ENCODE results near the gene OVAAL.

GRCh38 chr1:180574031-180574713 is 15.4 kb downstream of the OVAAL start:
- TF ChIP-seq REST (IDR thresholded peaks at IDR 0.05; ENCODE audit: insufficient read depth in 1 of 2, low read depth in 2 of 2, low read length in 2 of 2) (no peak), TAF1 (IDR thresholded peaks at IDR 0.05; ENCODE audit: borderline replicate concordance, insufficient read depth, low read length) (no peak), POLR2AphosphoS5 (IDR thresholded peaks at IDR 0.05; ENCODE audit: low read depth, low read length) (no peak), SIN3A (IDR thresholded peaks at IDR 0.05; ENCODE audit: borderline replicate concordance, insufficient read depth, low read length) (no peak)
